A549 (cell line): ENCODE results near the gene COMMD10. TPM values are rescaled to one million over a fixed set of nuclear protein-coding genes. Genes with fewer than 3 reads are reported as not detected.

Experiments
- ATAC-seq, 2 experiments: fragments of 200-7000 bp in 1 of 2; fragments of >200 bp in 1 of 2; cut with Nextera tagmentation in 1 of 2; cut with Tn5 transposase in 1 of 2; 3 replicates each; pipeline versions ENCODE4 v1.8.0 to v1.9.1; 2018 to 2020; ENCODE audit warnings: mild to moderate bottlenecking in 1 of 2, moderate library complexity in 1 of 2
- CTCF ChIA-PET: fragments of 300-600 bp; sonication (Branson Sonifier 250); formaldehyde crosslinking; extraction: SDS; loops from one replicate; lab custom pipeline; 2021; ENCODE audit warnings: antibody characterized with exemption, inconsistent platforms; lab: Yijun Ruan, JAX
- POLR2A ChIA-PET: fragments of 350-600 bp; formaldehyde crosslinking; extraction: SDS; loops from one replicate; lab custom pipeline; 2021; ENCODE audit warnings: antibody characterized with exemption, inconsistent platforms; lab: Yijun Ruan, JAX
- DNase-seq, 2 experiments: peaks; one replicate each; pipeline versions ENCODE4 v3.0.0 to v3.0.0-alpha.2; 2011 to 2016; ENCODE audit warnings: low read depth in 1 of 2, low spot score in 1 of 2
- FAIRE-seq: peaks from 2 replicates; lab custom pipeline; 2011; peaks lifted over from hg19 to GRCh38; lab: Jason Lieb, UNC
- H3K27ac ChIP-seq, 2 experiments: fragments of >200 bp; sonication (Bioruptor Twin); formaldehyde crosslinking; 3 replicates each; pipeline ENCODE4 v1.5.1; 2016 to 2017
- H3K4me1 ChIP-seq: fragments of >200 bp; sonication (Bioruptor Twin); formaldehyde crosslinking; 3 replicates; pipeline ENCODE4 v1.6.1; 2016
- H3K4me2 ChIP-seq: fragments of >200 bp; sonication (Bioruptor Twin); formaldehyde crosslinking; 3 replicates; pipeline ENCODE4 v1.6.1; 2016
- H3K4me3 ChIP-seq: fragments of >200 bp; sonication (Bioruptor Twin); formaldehyde crosslinking; 3 replicates; pipeline ENCODE4 v1.5.1; 2016
- H3K9me3 ChIP-seq: fragments of >200 bp; sonication (Bioruptor Twin); formaldehyde crosslinking; 3 replicates; pipeline ENCODE4 v1.6.1; 2016
- CBX8 ChIP-seq: fragments of 200-600 bp; sonication (generic); IDR thresholded peaks from 2 replicates; pipeline ENCODE4 v1.6.1; 2016
- CHD4 ChIP-seq: fragments of 200-600 bp; sonication (generic); IDR thresholded peaks from 2 replicates; pipeline ENCODE4 v1.6.1; 2016; ENCODE audit warnings: antibody characterized with exemption, mild to moderate bottlenecking, borderline replicate concordance
- EHF ChIP-seq: fragments of 250-450 bp; sonication (Bioruptor Pico); IDR thresholded peaks from 2 replicates; pipeline ENCODE4 v1.5.0; 2020; ENCODE audit warnings: mild to moderate bottlenecking
- EHMT2 ChIP-seq: fragments of 200-600 bp; sonication (generic); IDR thresholded peaks from 2 replicates; pipeline ENCODE4 v1.6.1; 2016; ENCODE audit warnings: antibody characterized with exemption, low read depth, mild to moderate bottlenecking, moderate library complexity
- FOSB ChIP-seq: fragments of 250-450 bp; sonication (Bioruptor Pico); IDR thresholded peaks from 2 replicates; pipeline ENCODE4 v1.5.0; 2020; ENCODE audit warnings: mild to moderate bottlenecking, moderate library complexity
- HOXB13 ChIP-seq: fragments of 250-450 bp; sonication (Bioruptor Pico); IDR thresholded peaks from 2 replicates; pipeline ENCODE4 v1.5.0; 2020; ENCODE audit warnings: low read depth, mild to moderate bottlenecking, moderate library complexity
- KDM1A ChIP-seq: fragments of 200-600 bp; sonication (generic); IDR thresholded peaks from 2 replicates; pipeline ENCODE4 v1.6.1; 2016; ENCODE audit warnings: low read depth, mild to moderate bottlenecking
- KDM5A ChIP-seq: fragments of 200-600 bp; sonication (generic); IDR thresholded peaks from 2 replicates; pipeline ENCODE4 v1.6.1; 2016; ENCODE audit warnings: antibody characterized with exemption, mild to moderate bottlenecking
- MAZ ChIP-seq: fragments of 150-350 bp; IDR thresholded peaks from 2 replicates; pipeline ENCODE4 v1.6.1; 2014; ENCODE audit warnings: antibody characterized with exemption, low read depth, low read length, borderline replicate concordance
- NPAS2 ChIP-seq: fragments of 250-450 bp; sonication (Bioruptor Pico); IDR thresholded peaks from 2 replicates; pipeline ENCODE4 v1.8.0; 2022; ENCODE audit warnings: mild to moderate bottlenecking, moderate library complexity, borderline replicate concordance
- RAD21 ChIP-seq, 2 experiments: fragments of >200 bp in 1 of 2; sonication (Bioruptor Twin) in 1 of 2; formaldehyde crosslinking in 1 of 2; IDR thresholded peaks in 1 of 2; conservative IDR thresholded peaks in 1 of 2; 2 replicates in 1 of 2; 3 replicates in 1 of 2; pipeline ENCODE4 v1.6.1; 2012 to 2018; ENCODE audit warnings: inconsistent platforms in 1 of 2
- TP53 ChIP-seq: fragments of 250-450 bp; sonication (Bioruptor Pico); IDR thresholded peaks from 2 replicates; pipeline ENCODE4 v1.5.0; 2021; ENCODE audit warnings: mild to moderate bottlenecking, moderate library complexity
- ZFP36 ChIP-seq: fragments of 450-650 bp; IDR thresholded peaks from 2 replicates; pipeline ENCODE4 v1.6.1; 2014; ENCODE audit warnings: borderline replicate concordance; ENCODE audit not compliant: partially characterized antibody
- WGBS: methylation state at CpG from one replicate; pipeline ENCODE4 v1.1.6; 2017; ENCODE audit errors: missing lambda C conversion rate; 5-methylcytosine and 5-hydroxymethylcytosine counted together
- polyA plus RNA-seq, 4 experiments: library from polyadenylated mRNA; depleted of rRNA in 3 of 4; stranded (reverse); fragments of >200 nt; fragmentation: RNase III in 1 of 4; extraction: RNeasy Plus Mini Kit Qiagen cat#74134 plus additional on column Dnase treatment in 1 of 4; gene quantifications; 2 replicates in 3 of 4; 3 replicates in 1 of 4; pipeline ENCODE4 v1.2.3, GENCODE V29; 2011 to 2017
- small RNA-seq, 6 experiments: library from RNA; depleted of rRNA; stranded (forward); fragments of <200 nt; gene quantifications; one replicate each; pipeline ENCODE3, GENCODE V24; 2012
- TF ChIP-seq, protein P1 (sequence below): fragments of 250-450 bp; sonication (Bioruptor Pico); IDR thresholded peaks from 2 replicates; pipeline ENCODE4 v1.5.0; 2021; ENCODE audit warnings: mild to moderate bottlenecking, moderate library complexity, borderline replicate concordance
- TF ChIP-seq, protein P2 (sequence below): fragments of >200 bp; sonication (Bioruptor Twin); formaldehyde crosslinking; IDR thresholded peaks from 2 replicates; pipeline ENCODE4 v1.6.1; 2016
- TF ChIP-seq, protein P3 (sequence below): fragments of 450-650 bp; IDR thresholded peaks from 2 replicates; pipeline ENCODE4 v1.6.1; 2014; ENCODE audit warnings: antibody characterized with exemption
- TF ChIP-seq, protein P4 (sequence below): fragments of 250-450 bp; sonication (Bioruptor Pico); IDR thresholded peaks from 2 replicates; pipeline ENCODE4 v1.5.0; 2020; ENCODE audit warnings: low read depth, mild to moderate bottlenecking, moderate library complexity

The COMMD10 gene
- polyA plus RNA-seq, 2 of the 4 experiments (the other 2 are of a cell fraction) = 40.2 to 63.9 TPM

DNA sequence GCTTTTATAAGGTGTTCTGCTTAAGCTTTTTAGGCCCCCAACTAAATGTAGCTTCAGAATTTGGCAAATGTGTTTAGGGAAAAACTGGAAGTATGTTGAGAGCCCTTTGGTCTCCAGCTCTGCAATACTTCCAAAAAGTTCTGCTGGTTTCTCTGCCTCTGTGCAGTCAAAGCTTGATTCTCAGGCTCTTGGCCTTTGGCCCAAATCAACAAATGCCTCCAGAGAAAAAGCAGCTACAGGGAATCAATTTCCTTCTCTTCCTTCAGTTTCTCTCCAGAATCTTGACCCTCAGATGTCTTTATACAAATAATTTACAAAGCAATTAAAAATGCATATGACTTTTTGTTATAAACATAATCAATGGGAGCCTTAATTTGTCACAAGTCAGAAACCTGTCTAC lies 235.7 kb downstream of the COMMD10 start:
- no peaks in the 10 kb centered on the region for H3K4me1 ChIP-seq
- H3K4me3 ChIP-seq = no peak overlapping the region
- H3K4me2 ChIP-seq = no peak overlapping the region
- DNase-seq (no peak), ATAC-seq (no peak), FAIRE-seq (no peak)
- H3K27ac ChIP-seq = no peak overlapping the region
- POLR2A ChIA-PET = no interaction called here
- H3K9me3 ChIP-seq = peaks cover 5% of the 10 kb centered on the region; the same call in 1 of the 3 replicates
- TF ChIP-seq CBX8 = no peak
- no peak for TF ChIP-seq NPAS2 (CRISPR knock-in tag)
- no peak for TF ChIP-seq KDM1A
- no peak for TF ChIP-seq CHD4
- no peak for TF ChIP-seq HOXB13 (CRISPR knock-in tag)
- no peak for TF ChIP-seq MAZ
- no peak for TF ChIP-seq RAD21 (conservative IDR thresholded peaks at IDR 0.05 in 1 of 2, IDR thresholded peaks at IDR 0.05 in 1 of 2)
- TF ChIP-seq FOSB (CRISPR knock-in tag) = no peak
- TF ChIP-seq, protein P1, sequence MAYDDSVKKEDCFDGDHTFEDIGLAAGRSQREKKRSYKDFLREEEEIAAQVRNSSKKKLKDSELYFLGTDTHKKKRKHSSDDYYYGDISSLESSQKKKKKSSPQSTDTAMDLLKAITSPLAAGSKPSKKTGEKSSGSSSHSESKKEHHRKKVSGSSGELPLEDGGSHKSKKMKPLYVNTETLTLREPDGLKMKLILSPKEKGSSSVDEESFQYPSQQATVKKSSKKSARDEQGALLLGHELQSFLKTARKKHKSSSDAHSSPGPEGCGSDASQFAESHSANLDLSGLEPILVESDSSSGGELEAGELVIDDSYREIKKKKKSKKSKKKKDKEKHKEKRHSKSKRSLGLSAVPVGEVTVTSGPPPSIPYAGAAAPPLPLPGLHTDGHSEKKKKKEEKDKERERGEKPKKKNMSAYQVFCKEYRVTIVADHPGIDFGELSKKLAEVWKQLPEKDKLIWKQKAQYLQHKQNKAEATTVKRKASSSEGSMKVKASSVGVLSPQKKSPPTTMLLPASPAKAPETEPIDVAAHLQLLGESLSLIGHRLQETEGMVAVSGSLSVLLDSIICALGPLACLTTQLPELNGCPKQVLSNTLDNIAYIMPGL (CRISPR knock-in tag) = no peak
- TF ChIP-seq, protein P2, sequence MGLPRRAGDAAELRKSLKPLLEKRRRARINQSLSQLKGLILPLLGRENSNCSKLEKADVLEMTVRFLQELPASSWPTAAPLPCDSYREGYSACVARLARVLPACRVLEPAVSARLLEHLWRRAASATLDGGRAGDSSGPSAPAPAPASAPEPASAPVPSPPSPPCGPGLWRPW = no peak
- no peak for TF ChIP-seq TP53 (CRISPR knock-in tag)
- no peak for TF ChIP-seq EHMT2
- CTCF ChIA-PET = no interaction called here

DNA sequence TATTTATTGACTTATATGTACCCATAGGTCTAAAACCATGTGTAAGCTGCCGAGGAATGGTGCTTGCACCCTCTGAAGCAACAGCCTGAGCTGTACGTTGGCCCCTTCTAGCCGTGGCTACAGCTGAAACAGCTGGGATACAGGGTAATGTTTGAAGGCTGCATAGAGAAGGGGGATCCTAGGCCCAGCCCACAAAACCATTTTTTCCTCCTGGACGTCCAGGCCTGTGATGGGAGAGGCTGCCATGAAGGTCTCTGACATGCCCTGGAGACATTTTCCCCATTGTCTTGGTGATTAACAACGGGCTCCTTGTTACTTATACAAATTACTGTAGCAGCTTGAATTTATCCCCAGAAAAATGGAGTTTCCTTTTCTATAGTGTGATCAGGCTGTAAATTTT lies 244.7 kb downstream of the COMMD10 start:
- H3K9me3 ChIP-seq = 0 out of 3 replicates have a peak, but pooled peaks cover 14% of the 10 kb centered on the region
- no peaks in the 10 kb centered on the region for H3K4me1 ChIP-seq
- FAIRE-seq (no peak), DNase-seq (no peak), ATAC-seq (no peak)
- no peak overlapping the region for H3K4me3 ChIP-seq
- no peak overlapping the region for H3K27ac ChIP-seq
- POLR2A ChIA-PET = no interaction called here
- H3K4me2 ChIP-seq = no peak overlapping the region
- CTCF ChIA-PET = no interaction called here
- WGBS = 68% methylated on average over 4 of the region's 5 CpGs
- TF ChIP-seq KDM5A (no peak), EHF (no peak), CBX8 (no peak), ZFP36 (peak; percentile 78), NPAS2 (CRISPR knock-in tag) (no peak)
- TF ChIP-seq, protein P3, sequence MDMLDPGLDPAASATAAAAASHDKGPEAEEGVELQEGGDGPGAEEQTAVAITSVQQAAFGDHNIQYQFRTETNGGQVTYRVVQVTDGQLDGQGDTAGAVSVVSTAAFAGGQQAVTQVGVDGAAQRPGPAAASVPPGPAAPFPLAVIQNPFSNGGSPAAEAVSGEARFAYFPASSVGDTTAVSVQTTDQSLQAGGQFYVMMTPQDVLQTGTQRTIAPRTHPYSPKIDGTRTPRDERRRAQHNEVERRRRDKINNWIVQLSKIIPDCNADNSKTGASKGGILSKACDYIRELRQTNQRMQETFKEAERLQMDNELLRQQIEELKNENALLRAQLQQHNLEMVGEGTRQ = no peak

DNA sequence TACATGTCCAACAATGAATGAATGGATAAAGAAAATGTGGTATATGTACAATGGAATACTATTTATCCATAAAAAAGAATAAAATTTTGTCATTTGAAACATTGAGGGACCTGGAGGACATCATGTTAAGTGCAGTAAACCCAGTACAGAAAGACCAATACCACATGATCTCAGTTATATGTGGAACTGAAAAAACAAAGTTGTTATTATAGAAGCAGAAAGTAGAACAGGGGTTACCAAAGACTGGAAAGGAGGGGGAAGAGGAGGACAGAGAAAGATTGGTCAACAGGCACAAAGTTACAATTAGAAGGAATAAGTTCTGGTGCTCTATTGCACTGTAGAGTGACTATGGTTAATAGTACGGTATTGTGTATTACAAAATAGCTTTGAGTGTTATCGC lies 256.0 kb downstream of the COMMD10 start:
- ATAC-seq = no peak

More for the DNA sequence above, 256.0 kb downstream of the COMMD10 start:
- CTCF ChIA-PET = no interaction called here
- no peak for DNase-seq
- Histone ChIP-seq H3K9me3 (peaks cover 4% of the 10 kb centered on the region; the same call in 1 of the 3 replicates), H3K4me3 (no peak overlapping the region), H3K4me2 (no peak overlapping the region), H3K27ac (no peak overlapping the region), H3K4me1 (no peaks in the 10 kb centered on the region)
- TF ChIP-seq, protein P4, sequence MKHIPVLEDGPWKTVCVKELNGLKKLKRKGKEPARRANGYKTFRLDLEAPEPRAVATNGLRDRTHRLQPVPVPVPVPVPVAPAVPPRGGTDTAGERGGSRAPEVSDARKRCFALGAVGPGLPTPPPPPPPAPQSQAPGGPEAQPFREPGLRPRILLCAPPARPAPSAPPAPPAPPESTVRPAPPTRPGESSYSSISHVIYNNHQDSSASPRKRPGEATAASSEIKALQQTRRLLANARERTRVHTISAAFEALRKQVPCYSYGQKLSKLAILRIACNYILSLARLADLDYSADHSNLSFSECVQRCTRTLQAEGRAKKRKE (CRISPR knock-in tag) = no peak
- 90% methylated on average over 2 of the region's 2 CpGs for WGBS
- FAIRE-seq = no peak
- POLR2A ChIA-PET = no interaction called here

Small RNAs within 50 kb of the gene (small RNA-seq; reads per million reads assigned to genes)
- 0 reads per million in 6 experiments for gene HMGN2P27
- gene RNU6-644P = 0 reads per million in 6 experiments

Other genes with a start within 250 kb of the COMMD10 start
- 111 and 126 TPM in 2 replicates for gene ATG12, start 243.5 kb upstream of the COMMD10 start, polyA plus RNA-seq (2011; rRNA removed)
- 43.3 to 49.1 TPM (median 48.9 TPM) in 3 replicates for gene ATG12, start 243.5 kb upstream of the COMMD10 start, polyA plus RNA-seq (2017; fragmentation: RNase III; extraction: RNeasy Plus Mini Kit Qiagen cat#74134 plus additional on column Dnase treatment)
- gene AP3S1, start 243.1 kb upstream of the COMMD10 start, polyA plus RNA-seq (2011; rRNA removed) = 59.4 and 103 TPM in 2 replicates
- 75.7 to 82.3 TPM (median 75.7 TPM) in 3 replicates for gene AP3S1, start 243.1 kb upstream of the COMMD10 start, polyA plus RNA-seq (2017; fragmentation: RNase III; extraction: RNeasy Plus Mini Kit Qiagen cat#74134 plus additional on column Dnase treatment)
- 0.16 and 0.19 TPM in 2 replicates for gene LVRN, start 122.5 kb upstream of the COMMD10 start, polyA plus RNA-seq (2011; rRNA removed)
- 0.03 to 0.06 TPM (median 0.05 TPM) in 3 replicates for gene LVRN, start 122.5 kb upstream of the COMMD10 start, polyA plus RNA-seq (2017; fragmentation: RNase III; extraction: RNeasy Plus Mini Kit Qiagen cat#74134 plus additional on column Dnase treatment)
- gene ARL14EPL, start 52.6 kb upstream of the COMMD10 start, polyA plus RNA-seq (2011; rRNA removed) = 0.21 TPM in 2 replicates
- 0.05 to 0.12 TPM (median 0.12 TPM) in 3 replicates for gene ARL14EPL, start 52.6 kb upstream of the COMMD10 start, polyA plus RNA-seq (2017; fragmentation: RNase III; extraction: RNeasy Plus Mini Kit Qiagen cat#74134 plus additional on column Dnase treatment)